Renal pelvis (tissue), 4 donors: Measurements from ENCODE around the gene ZNF746. TPM values are rescaled to one million over a fixed set of nuclear protein-coding genes. Genes with fewer than 3 reads are reported as not detected.
"Not testable (repeated sequence)": the region's sequence is repeated elsewhere in the genome, so short reads cannot be mapped to it uniquely, and the experiment has no call there.

Source experiments
- DNase-seq: peaks from one replicate; pipeline ENCODE4 v3.0.0-alpha.2; 2013
- polyA plus RNA-seq, 3 donors: library from polyadenylated mRNA; unstranded; fragments of 120-200 nt; gene quantifications; one replicate each; pipeline ENCODE4 v1.2.1, GENCODE V29; 2013; ENCODE audit not compliant: insufficient read length in 3 of 3

ZNF746 gene
- polyA plus RNA-seq, 3 donors: 14.9 to 19.2 (median 15.0) TPM

DNA sequence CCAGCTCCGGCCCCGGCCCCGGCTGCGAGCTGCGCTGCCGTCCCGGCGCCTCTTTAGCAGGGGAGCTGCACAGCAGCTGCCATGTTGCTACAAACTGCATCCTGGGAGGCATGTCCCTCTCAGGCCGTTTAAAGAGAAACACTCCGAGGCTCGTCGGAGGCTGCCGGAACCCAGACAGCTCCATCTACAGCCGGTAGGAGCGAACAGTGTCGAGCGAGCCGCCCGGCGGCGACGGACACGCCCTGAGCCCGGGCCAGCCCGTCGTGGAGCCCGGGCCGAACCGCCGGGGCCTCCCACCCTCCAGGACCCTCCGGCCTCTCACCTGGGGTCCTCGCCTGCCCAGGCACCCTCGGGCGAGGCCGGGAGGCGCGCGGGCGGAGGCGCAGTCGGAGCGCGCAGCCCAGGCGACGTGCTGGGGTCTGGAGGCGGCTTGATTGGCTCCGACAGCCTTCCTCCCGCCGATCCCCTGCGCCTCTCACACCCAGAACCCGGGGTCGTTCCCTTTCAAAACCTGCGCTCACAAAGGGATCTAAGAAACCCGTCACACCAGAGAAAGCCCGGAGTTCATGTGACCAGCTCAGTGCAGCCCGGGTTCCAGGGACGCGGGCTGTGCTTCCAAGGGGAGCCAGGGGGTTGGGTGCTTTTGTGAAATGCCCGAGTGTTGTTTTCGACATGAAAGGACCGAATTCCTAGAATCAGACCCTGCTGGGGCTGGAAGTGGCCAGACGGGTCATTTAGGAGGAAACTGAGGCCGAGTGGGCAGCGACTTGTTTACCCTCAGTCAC, 36.9 kb downstream of the ZNF746 start, which contains the start of gene ZNF777:
Gene ZNF777, minus strand, starts transcription at position 570 of the 785 bp plus-strand sequence. CDS start 5,040 bp downstream, outside the sequence.
- DNase-seq: peak; percentile 87

DNA sequence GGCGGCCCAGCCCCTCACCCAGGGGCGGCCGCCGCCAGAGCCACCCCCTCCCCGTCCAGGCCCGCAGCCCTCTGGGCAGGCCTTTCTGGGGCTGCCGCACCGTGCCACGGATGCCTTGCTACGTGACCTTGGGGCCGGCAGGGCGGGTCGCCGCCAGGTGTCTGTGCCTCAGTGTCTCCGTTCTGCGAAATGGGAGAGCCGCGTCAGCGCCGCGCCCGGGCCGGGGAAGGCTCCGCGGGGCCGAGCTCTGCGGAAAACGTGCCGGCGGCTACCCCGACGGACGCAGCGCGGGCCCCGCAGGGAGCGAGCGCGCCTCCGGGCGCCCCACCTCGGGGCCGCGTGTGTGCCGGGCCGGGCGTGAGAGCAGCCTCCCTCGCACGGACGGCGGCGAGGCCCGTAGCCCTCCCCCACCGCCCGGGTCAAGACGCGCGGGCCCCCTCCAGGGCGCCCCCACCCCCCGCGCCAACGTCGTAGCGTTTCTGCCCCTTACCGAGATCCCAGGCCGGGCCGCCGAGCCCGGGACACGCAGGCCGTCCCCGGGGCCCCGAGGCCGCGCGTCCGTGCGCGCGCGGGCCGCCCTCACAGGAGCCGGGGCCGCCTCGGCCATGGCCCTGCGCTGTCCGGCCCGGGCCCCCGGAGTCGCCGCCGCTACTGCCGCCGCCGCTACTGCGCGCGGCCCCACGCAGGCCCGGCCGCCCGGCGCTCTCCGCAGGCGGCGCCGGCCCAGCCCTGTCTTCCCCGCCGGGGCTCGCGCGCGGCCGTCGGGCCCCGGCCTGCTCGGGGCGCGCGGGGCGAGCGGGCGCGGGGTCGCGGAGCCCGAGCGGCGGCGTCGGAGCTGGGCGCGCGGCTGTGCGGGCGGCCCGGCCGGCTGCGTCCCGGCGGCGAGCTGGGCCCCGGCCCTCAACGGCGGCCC, 37.8 kb downstream of the ZNF746 start:
- no peak for DNase-seq

DNA sequence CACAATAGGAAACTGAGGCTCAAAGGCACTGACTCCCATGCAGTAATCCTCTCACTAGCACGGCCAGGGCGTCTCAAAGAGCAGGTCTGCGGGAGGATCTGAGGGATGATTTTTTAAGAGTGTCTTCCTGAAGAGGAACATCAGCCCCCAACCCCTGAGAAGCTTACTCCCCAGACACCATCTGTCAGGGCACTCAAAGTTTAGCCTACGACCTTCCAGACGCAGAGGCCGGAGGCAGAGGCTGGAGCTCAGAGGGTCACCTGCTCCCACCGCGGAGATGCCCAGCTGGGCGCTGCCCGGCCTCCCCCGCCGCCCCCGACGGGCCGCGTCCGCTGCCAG, 38.4 kb downstream of the ZNF746 start:
- DNase-seq: no peak

DNA sequence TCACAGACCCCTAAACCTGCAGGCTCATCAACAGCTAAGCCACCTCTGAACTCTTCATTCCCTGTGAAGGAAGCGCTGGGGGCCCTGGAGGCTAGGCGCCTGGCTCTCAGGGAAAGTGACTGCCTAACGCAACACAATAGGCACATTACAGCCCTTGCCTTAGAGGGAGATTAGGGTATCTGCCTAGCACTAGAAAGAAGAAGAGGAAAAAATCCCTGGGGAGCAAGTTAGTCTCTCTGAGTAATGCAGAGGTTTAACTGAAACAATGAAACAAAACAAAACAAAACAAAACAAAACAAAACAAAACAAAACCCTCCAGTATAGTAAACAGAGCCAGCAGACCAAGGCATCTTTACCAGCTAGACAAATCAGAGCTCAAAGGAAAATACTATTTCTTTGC, 39.4 kb downstream of the ZNF746 start:
- DNase-seq: no peak

DNA sequence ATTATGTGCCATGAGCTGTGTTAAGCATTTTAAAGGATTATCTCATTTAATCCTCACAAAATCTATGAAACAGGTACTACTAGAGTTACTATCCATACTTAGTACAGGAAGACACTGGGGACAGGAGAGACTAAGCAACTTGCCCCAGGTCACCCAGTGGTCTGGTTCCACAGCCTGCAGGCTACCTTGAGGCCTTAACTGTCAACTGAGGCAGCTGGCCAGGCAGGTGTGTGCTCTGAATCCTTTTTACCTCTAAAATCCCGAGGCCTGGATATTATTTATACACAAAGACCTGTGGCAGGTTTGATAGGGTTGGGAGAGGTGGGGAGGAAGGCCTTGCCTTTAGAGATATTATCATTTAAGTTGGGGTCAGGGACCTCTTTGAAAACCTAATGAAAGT, 39.8 kb downstream of the ZNF746 start:
- DNase-seq: no peak

DNA sequence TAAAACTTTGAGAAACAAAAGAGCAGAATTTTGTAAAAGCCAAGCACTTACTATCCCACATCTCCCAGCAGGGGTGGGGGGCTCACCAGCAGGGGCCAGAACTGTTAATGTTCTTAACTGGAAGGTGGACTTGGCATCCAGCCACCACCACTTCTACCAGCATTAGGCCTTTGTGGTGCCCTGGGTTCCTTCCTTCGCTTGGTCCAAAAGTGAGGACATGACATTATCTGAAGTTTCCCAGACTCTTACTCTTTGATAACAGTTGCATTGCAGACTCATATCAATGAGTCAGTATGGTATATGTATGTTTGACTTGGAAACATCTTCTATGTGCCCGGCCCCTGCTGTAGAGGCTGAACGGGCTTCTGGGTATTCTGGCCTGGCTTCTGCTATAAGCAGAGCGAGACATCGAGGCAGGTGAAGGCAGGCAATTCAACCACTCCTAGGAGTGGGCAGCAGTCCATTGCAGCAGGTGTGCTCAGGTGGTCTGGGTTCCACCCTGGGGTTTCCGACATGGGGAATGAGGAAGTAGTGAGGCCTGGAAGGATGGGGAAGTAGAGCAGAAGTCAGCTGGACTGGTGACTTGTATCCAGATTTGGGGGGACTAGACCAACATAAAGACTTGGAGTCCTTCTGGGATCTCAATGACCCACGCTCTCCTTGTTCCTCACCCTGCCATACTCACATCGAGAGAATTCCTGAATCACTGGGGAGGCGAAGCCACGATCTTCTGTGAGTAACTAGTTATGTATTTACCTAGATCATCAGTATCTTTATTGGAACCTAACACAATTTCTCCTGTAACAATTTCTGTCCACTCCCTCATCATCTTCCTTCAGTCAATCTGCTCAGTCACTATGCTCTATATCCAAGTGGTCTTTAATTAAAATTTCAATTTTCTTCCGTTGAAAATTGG, 40.8 kb downstream of the ZNF746 start:
- DNase-seq: no peak

DNA sequence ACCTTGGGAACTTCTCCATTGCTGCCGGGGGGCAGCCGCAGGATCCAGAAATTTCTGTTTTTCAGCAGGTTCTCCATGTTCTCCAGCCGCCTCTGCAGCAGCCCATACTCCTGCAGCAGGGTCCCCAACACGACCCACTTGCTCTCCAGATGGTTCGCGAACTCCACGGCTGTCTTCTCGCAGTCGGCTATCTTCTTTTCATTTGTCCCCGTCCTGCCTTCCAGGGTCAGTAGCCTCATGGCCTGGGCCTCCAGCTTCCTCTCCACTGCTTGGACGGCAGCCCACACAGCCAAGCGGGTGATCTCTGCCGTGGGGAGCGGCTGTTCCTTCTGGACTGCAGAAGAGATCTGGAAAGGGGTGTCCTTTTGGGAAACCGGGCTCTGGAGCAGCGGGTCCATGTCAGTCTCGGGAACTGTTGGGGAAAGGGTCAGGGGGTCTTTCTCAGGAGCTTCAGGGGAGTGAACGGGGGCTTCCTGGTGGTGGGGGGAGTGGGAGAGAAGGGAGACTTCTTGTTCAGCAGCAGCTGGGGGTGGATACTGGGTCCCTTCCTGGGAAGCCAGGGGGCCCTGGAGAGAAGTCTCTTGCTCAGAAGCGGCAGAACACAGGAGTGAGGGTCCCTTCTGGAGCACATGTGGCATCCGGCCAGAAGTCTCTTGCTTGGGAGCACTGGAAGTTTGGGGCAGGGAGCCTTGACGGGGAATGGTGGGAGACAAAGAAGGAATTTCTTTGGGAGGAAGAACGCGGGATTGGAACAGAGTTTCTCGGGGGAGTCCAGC, 42.2 kb downstream of the ZNF746 start:
- DNase-seq: no peak

DNA sequence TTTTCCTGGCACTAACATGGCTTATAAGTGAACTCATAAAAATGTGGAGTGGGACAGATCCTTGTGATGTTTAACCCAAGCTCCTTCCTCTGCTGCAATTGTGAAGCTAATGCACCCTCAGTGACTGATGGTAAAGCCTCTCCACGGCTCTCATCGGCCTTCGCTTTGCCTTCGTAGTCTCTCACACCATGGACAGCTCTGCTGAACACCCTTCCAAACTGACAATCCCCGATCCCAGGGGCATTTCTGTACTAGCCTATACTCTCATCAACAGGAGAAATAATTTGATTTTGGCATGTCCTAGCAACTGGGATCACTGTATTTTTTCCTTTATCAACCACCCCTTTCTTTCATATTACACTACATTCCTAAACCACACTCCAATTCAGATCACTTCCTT, 42.9 kb downstream of the ZNF746 start:
- DNase-seq: no peak

DNA sequence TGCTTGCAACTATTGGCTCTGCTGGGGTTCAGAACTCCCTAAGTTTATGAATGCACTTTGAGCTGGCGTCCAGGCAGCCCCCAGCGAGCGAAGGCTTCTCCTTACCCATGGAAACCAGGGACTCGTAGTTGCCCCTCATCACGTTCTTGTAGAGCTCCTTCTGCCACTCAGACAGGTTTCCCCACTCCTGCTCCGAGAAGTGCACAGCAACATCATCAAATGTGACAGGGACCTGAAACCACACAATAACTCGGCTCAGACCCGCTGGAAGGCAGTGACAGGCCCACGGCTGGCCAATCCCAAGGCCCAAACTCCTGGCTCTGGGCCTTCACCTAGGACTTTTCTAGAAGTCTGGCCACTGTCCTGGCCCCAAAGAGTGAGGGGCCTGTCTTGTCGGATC, 43.6 kb downstream of the ZNF746 start:
- no peak for DNase-seq

DNA sequence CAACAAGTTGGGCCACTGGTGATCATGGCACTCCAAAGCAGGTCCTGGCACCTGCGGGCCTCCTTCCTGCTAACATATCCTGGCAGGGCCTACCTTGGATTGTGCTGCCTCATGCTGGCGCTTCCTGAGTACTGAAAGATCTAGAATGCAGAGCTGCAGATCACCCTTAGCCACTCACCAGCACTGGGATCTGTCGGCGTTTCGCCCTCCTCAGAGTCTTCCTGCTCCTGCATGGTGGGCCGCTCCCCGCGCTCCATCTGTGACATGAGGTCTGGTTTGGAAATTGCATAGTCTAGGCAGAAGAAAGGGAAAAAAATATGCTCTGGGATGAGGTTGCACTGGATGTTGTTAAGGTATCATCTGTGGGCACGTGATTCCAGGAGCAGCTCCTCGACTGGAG, 46.8 kb downstream of the ZNF746 start:
- DNase-seq: no peak

DNA sequence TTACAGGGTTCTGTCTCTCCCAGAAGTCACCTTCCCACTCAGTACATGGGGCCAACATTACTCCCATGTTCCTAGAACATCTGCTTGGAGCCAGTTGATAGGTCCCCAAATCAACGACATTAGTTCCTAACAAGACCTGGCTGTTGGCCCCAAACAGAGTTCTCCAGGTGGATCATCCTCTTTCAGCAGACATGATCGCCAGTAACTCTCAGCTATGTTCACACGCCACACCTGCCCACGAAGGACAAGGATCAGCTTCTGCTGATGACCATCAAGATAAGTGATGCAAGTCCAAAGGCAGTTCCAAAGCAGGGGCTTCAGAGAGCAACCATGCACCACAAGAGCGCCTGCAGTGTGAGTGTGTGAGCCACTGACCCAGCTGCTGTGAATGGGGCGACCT, 47.7 kb downstream of the ZNF746 start:
- no peak for DNase-seq

DNA sequence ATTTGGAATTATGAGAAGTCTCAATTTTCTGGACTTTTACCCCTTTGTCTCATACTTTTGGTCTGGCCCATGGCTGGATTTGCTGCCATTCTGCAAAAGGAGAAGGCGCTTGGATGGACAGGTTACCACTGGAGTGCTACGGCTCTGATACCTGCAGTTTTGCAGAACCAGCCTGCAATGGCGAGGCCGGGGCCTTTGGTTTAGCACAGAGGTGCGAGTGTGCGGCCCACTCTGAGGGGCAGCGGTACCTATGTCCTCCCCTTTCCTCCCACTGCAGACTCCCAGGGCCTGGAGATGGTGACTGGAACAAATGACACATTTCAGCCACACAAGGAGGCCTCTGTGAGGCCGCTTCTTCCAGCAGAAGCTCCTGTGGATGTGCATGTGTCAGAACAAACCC, 48.6 kb downstream of the ZNF746 start:
- DNase-seq: no peak

DNA sequence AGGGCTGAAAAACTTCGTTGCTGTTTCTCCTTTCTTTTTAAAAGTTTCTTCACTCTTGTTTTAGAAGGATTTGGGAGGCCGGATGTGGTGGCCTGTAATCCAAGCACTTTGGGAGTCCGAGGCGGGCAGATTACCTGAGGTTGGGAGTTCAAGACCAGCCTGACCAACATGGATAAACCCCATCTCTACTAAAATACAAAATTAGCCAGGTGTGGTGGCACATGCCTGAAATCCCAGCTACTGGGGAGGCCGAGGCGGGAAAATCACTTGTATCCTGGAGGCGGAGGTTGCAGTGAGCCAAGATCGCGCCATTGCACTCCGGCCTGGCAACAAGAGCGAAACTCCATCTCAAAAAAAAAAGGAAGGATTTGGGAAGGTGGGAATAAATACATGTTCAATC, 51.6 kb downstream of the ZNF746 start:
- DNase-seq: not testable (repeated sequence)

DNA sequence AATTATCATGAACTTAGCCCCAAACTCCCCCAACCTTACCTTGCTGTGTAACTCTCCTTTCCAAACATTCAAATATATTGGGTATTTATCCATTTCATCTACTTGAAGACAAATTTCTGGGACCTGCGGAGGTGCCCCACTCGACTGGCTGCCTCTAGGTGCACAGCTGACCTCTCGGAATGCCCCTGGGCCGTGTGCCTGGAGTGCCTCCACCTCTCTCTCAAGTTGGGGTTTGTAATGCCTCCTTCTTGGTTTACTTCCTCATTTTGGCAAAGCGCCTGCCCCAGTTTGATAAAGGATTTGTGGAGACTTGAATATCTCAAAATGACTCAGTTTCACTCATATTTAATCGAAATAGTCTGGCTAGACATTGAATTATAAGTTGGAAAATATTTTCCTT, 53.3 kb downstream of the ZNF746 start:
- no peak for DNase-seq

DNA sequence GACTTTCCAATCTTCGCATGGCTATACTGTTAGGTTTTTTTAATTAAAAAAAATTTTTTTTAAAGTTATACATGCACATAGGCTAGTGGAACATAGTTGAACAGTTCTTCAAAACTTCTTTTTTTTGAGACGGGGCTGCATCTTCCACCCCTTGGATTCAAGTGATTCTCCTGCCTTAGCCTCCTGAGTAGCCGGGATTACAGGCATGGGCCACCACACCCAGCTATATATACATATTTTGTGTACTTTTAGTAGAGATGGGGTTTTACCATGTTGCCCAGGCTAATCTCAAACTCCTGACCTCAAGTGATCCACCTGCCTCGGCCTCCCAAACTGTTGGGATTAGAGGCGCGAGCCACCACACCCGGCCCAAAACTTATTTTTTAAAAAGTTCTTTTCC, 54.1 kb downstream of the ZNF746 start:
- no peak for DNase-seq

DNA sequence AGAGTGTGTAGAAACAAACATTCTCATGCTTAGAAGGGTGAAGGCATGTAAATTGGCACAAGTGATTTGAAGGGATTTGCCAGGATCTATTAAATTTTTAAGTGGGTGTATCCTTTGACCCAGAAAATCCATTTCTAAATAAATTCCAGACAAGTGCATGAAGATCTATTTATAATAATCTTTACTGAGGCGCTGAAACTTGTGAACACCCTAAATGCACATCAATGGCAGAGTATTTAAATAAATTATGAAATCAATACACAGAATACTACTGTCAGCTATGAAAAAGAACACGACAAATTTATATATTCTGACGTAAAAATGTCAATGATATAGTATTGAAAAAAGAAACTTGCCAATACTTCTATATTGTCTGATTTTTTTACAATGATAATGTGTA, 54.7 kb downstream of the ZNF746 start:
- DNase-seq: no peak

DNA sequence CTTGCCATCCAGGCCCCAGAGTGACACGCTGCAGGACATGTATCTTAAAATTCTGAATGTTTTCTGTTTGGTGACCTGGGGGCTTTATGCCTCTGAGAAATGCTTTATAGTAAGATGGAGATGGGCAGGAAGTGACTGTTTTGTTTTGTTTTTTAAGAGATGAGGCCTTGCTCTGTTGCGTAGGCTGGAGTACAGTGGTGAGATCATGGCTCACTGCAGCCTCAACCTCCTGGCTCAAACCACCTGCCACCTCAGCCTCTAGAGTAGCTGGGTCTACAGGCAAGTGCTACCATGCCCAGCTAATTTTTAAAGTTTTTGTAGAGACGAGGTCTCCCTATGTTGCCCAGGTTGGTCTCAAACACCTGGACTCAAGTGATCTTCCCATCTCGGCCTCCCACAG, 57.4 kb downstream of the ZNF746 start:
- no peak for DNase-seq

DNA sequence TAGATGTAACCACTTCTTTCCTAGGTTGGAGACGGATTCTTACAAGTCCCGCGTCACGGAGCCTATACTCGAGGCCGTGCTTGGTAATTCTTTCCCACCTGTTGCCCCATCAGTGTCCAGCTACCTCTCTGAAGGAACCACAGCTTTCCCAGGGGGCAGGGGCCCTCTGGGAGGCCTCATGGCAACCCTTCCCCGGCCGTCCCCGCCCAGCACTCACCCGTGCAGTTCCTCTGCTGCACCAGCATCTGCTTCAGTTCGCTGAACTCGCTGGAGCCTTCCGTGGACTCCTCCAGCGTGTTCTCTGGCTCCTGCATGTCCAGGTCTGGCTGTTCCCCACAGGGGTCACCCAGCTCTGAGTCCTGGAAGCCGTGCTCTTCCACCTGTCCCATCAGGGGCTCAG, 61.3 kb downstream of the ZNF746 start:
- DNase-seq: no peak

DNA sequence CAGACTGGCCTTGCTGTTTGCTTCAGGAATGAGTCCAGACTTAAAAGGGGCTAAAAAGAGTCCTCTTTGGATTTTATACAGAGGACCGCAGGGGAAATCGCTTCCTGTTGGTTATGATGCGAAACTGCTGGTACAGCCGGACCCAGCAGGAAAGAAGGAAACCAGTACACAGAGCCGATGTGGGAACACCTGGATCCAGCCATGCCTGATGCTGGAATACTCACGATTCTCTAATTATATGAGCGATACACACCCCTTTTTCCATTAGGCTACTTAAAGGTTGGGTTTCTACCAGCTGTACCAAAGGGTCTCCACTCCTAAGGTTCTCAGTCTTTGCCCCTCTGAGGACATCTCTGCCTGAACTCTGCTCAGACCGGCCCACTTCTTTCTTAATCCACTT, 64.5 kb downstream of the ZNF746 start:
- DNase-seq: no peak

DNA sequence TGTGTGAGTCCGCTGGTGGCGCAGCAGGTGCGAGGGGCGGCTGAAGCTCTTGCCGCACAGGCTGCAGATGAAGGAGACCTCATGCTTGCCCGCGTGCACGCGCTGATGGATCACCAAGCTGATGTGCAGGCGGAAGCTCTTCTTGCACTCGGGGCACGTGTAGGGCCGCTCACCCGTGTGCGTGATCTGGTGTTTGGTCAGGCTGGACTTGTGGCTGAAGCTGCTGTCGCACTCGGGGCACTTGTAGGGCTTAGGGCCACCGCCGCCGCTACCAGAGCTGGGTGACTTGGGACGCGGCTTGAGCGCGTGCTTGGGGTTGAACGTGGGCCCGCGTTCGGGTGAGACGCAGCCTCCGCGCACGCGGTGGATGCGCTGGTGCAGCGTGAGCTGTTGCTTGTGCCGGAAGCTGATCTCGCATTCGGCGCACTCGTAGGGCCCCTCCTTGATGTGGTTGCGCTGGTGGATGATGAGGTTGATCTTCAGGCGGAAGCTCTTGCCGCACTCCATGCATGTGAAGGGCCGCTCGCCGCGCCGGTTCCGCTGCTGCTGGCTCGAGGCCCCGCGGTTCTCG, 65.4 kb downstream of the ZNF746 start:
- no peak for DNase-seq
